Muscle layer of duodenum (tissue), 2 donors: ENCODE data around the gene ACTN4.

Source experiments
- H3K27ac ChIP-seq: one replicate; pipeline ENCODE4 v1.7.0; 2013; ENCODE audit warnings: mild to moderate bottlenecking, low read length
- H3K27me3 ChIP-seq: one replicate; pipeline ENCODE4 v1.7.0; 2013; ENCODE audit warnings: low read depth, mild to moderate bottlenecking, control low read depth, low read length
- H3K36me3 ChIP-seq, 2 donors: one replicate each; pipeline ENCODE4 v1.7.0; 2013; ENCODE audit warnings: low read length in 2 of 2, control low read depth in 1 of 2, mild to moderate bottlenecking in 1 of 2; ENCODE audit not compliant: insufficient read depth in 2 of 2, control insufficient read depth in 1 of 2
- H3K4me1 ChIP-seq, 2 donors: one replicate each; pipeline ENCODE4 v1.7.0; 2013; ENCODE audit warnings: low read length in 2 of 2, mild to moderate bottlenecking in 2 of 2, control low read depth in 1 of 2, moderate library complexity in 1 of 2; ENCODE audit not compliant: insufficient read depth in 2 of 2, control insufficient read depth in 1 of 2
- H3K4me3 ChIP-seq, 2 donors: one replicate each; pipeline ENCODE4 v1.7.0; 2013; ENCODE audit warnings: low read length in 2 of 2, low read depth in 1 of 2, mild to moderate bottlenecking in 1 of 2
- H3K9me3 ChIP-seq, 2 donors: one replicate each; pipeline ENCODE4 v1.7.0; 2013; ENCODE audit warnings: low read length in 2 of 2, control low read depth in 1 of 2, mild to moderate bottlenecking in 1 of 2; ENCODE audit not compliant: control insufficient read depth in 1 of 2
- donor health status: healthy.

Gene ACTN4

GRCh38 chr19:38773469-38774177 lies 126.2 kb downstream of the ACTN4 start, which contains the start of gene LGALS7:
Gene LGALS7, minus strand, starts transcription at chr19:38773517. Its CDS starts 25 bp downstream, at chr19:38773492.
- Histone ChIP-seq H3K36me3 (no peaks in the 10 kb centered on the region), H3K4me3 (no peak within 1 kb of the TSS), H3K9me3 (no peaks in the 10 kb centered on the region), H3K27ac (no peak within 1 kb of the TSS), H3K27me3 (no peaks in the 10 kb centered on the region), H3K4me1 (peaks cover 0 to 3% of the 10 kb centered on the region in 2 donors)

GRCh38 chr19:38774181-38774950 lies 126.9 kb downstream of the ACTN4 start:
- no peaks in the 10 kb centered on the region for H3K27me3 ChIP-seq
- H3K36me3 ChIP-seq, result no peaks in the 10 kb centered on the region
- H3K9me3 ChIP-seq, result no peaks in the 10 kb centered on the region
- H3K27ac ChIP-seq, result no peak overlapping the region
- no peak overlapping the region for H3K4me3 ChIP-seq
- peaks cover 0 to 3% of the 10 kb centered on the region in 2 donors for H3K4me1 ChIP-seq

- Histone ChIP-seq H3K4me1 (no peaks in the 10 kb centered on the region), H3K4me3 (no peak overlapping the region), H3K27ac (no peak overlapping the region), H3K27me3 (no peaks in the 10 kb centered on the region), H3K36me3 (no peaks in the 10 kb centered on the region), H3K9me3 (no peaks in the 10 kb centered on the region)
Measured at GRCh38 chr19:38778733-38779132, 131.3 kb downstream of the ACTN4 start.

DNA sequence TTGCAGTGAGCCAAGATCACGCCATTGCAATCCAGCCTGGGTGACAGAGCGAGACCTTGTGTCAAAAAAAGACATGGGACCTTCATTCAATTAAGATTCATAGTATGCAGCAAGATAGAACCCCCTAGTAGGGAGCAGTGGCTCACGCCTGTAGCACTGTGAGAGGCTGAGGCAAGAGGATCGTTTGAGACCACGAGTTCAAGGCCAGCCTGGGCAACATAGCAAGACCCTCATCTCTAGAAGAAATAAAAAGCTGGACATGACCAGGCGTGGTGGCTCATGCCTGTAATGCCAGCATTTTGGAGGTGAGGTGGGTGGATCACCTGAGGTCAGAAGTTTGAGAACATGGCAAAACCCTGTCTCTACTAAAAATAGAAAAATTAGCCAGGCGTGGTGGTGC lies 133.0 kb downstream of the ACTN4 start:
- no peak overlapping the region for H3K4me3 ChIP-seq
- no peaks in the 10 kb centered on the region for H3K4me1 ChIP-seq
- H3K27me3 ChIP-seq, result no peaks in the 10 kb centered on the region
- H3K27ac ChIP-seq, result no peak overlapping the region
- H3K36me3 ChIP-seq, result no peaks in the 10 kb centered on the region
- no peaks in the 10 kb centered on the region for H3K9me3 ChIP-seq

DNA sequence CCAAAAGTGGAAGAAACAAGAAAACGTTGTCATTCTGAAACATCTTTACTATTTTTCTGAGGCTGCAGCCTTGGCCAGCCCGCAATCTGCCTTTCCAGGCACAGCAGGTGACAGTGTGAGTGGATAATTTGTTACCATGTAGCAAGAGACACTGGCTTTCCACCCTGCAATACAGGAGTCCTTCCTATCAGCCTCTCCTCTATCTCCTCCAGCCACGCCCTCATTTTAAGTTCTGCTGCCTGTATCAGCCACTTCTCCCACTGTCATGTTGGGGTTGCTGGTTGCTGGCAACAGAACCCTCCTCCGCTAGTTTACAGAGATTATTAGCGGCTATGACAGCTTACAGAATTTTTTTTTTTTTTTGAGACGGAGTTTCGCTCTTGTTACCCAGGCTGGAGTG lies 133.6 kb downstream of the ACTN4 start:
- no peaks in the 10 kb centered on the region for H3K27me3 ChIP-seq
- no peaks in the 10 kb centered on the region for H3K9me3 ChIP-seq
- no peak overlapping the region for H3K4me3 ChIP-seq
- no peaks in the 10 kb centered on the region for H3K36me3 ChIP-seq
- no peak overlapping the region for H3K27ac ChIP-seq
- no peaks in the 10 kb centered on the region for H3K4me1 ChIP-seq
